Measurements from ENCODE around the gene COL13A1. TPM values are rescaled to one million over a fixed set of nuclear protein-coding genes. Genes with fewer than 3 reads are reported as not detected.

The COL13A1 gene
- total RNA-seq, 4 donors from 2014 or later: 0.42 to 3.4 (median 1.5) TPM

GRCh38 chr10:69874449-69874848, 72.7 kb downstream of the COL13A1 start:
- TF ChIP-seq POLR2A (IDR thresholded peaks at IDR 0.05) (no peak), EP300 (IDR thresholded peaks at IDR 0.05) (no peak), POLR2AphosphoS5 (IDR thresholded peaks at IDR 0.05) (no peak), CTCF (IDR thresholded peaks at IDR 0.05) (peak in 1 of 2 donors; percentile 17)
- Histone ChIP-seq H3K4me3 (no peak overlapping the region), H3K9me3 (no peaks in the 10 kb centered on the region), H3K36me3 (no peaks in the 10 kb centered on the region), H3K4me1 (peaks cover 23% of the 10 kb centered on the region), H3K27ac (no peak overlapping the region), H3K27me3 (no peaks in the 10 kb centered on the region)
- WGBS: 46% methylated on average over 6 of the region's 6 CpGs
- peak in 1 of 2 donors; percentile 87 for DNase-seq (ENCODE audit: low spot score in 2 of 2)

- DNase-seq (ENCODE audit: low spot score in 2 of 2): no peak
- H3K27ac ChIP-seq: no peak overlapping the region
- WGBS: 90% methylated on average over 4 of the region's 4 CpGs
- peaks cover 17% of the 10 kb centered on the region for H3K4me1 ChIP-seq
- H3K4me3 ChIP-seq: no peak overlapping the region
- no peaks in the 10 kb centered on the region for H3K9me3 ChIP-seq
- no peaks in the 10 kb centered on the region for H3K27me3 ChIP-seq
- TF ChIP-seq CTCF (IDR thresholded peaks at IDR 0.05) (no peak), POLR2A (IDR thresholded peaks at IDR 0.05) (no peak), EP300 (IDR thresholded peaks at IDR 0.05) (no peak), POLR2AphosphoS5 (IDR thresholded peaks at IDR 0.05) (no peak)
- no peaks in the 10 kb centered on the region for H3K36me3 ChIP-seq
Observed at GRCh38 chr10:69875856-69876255, 74.2 kb downstream of the COL13A1 start.

- Histone ChIP-seq H3K4me1 (peaks cover 17% of the 10 kb centered on the region), H3K9me3 (no peaks in the 10 kb centered on the region), H3K36me3 (no peaks in the 10 kb centered on the region), H3K27me3 (no peaks in the 10 kb centered on the region), H3K4me3 (no peak overlapping the region), H3K27ac (no peak overlapping the region)
- no peak for TF ChIP-seq CTCF (IDR thresholded peaks at IDR 0.05)
- TF ChIP-seq EP300 (IDR thresholded peaks at IDR 0.05): no peak
- no peak for TF ChIP-seq POLR2AphosphoS5 (IDR thresholded peaks at IDR 0.05)
- TF ChIP-seq POLR2A (IDR thresholded peaks at IDR 0.05): no peak
- no peak for DNase-seq (ENCODE audit: low spot score in 2 of 2)
- 95% methylated on average over 8 of the region's 8 CpGs for WGBS
Observed at GRCh38 chr10:69876286-69876685, 74.6 kb downstream of the COL13A1 start.

GRCh38 chr10:69876931-69877330, 75.2 kb downstream of the COL13A1 start:
- TF ChIP-seq CTCF (IDR thresholded peaks at IDR 0.05) (no peak), POLR2A (IDR thresholded peaks at IDR 0.05) (no peak), EP300 (IDR thresholded peaks at IDR 0.05) (no peak), POLR2AphosphoS5 (IDR thresholded peaks at IDR 0.05) (no peak)
- no peaks in the 10 kb centered on the region for H3K36me3 ChIP-seq
- H3K27ac ChIP-seq: no peak overlapping the region
- WGBS: 100% methylated on average over 3 of the region's 3 CpGs
- no peaks in the 10 kb centered on the region for H3K9me3 ChIP-seq
- no peak for DNase-seq (ENCODE audit: low spot score in 2 of 2)
- peaks cover 17% of the 10 kb centered on the region for H3K4me1 ChIP-seq
- H3K4me3 ChIP-seq: no peak overlapping the region
- H3K27me3 ChIP-seq: no peaks in the 10 kb centered on the region

GRCh38 chr10:69878038-69878437, 76.3 kb downstream of the COL13A1 start:
- H3K4me3 ChIP-seq: no peak overlapping the region
- no peaks in the 10 kb centered on the region for H3K27me3 ChIP-seq
- WGBS: 80% methylated on average over 7 of the region's 10 CpGs
- DNase-seq (ENCODE audit: low spot score in 2 of 2): no peak
- H3K9me3 ChIP-seq: no peaks in the 10 kb centered on the region
- H3K4me1 ChIP-seq: peaks cover 12% of the 10 kb centered on the region
- H3K27ac ChIP-seq: peak overlapping the region; percentile 47
- no peak for TF ChIP-seq POLR2A (IDR thresholded peaks at IDR 0.05)
- no peak for TF ChIP-seq POLR2AphosphoS5 (IDR thresholded peaks at IDR 0.05)
- TF ChIP-seq EP300 (IDR thresholded peaks at IDR 0.05): no peak
- no peak for TF ChIP-seq CTCF (IDR thresholded peaks at IDR 0.05)
- H3K36me3 ChIP-seq: no peaks in the 10 kb centered on the region

Data from suprapubic skin (tissue), 4 donors.